Loucy (cell line): ENCODE data around the gene PSMG4.

Source experiments
- H2AFZ ChIP-seq: fragments of 200-600 bp; sonication (generic); 2 replicates; pipeline ENCODE4 v1.6.0; 2016; ENCODE audit warnings: antibody characterized with exemption, mild to moderate bottlenecking, low read length, moderate library complexity
- H3F3A ChIP-seq: fragments of 200-600 bp; 2 replicates; pipeline ENCODE4 v1.6.0; 2016; ENCODE audit warnings: antibody characterized with exemption, low read depth, mild to moderate bottlenecking
- H3K27me3 ChIP-seq: fragments of 200-600 bp; sonication (generic); 2 replicates; pipeline ENCODE4 v1.6.1; 2014; ENCODE audit warnings: low read length, mild to moderate bottlenecking; ENCODE audit not compliant: insufficient read depth, poor library complexity, severe bottlenecking
- H3K36me3 ChIP-seq: fragments of 200-600 bp; sonication (generic); 2 replicates; pipeline ENCODE4 v1.6.1; 2016; ENCODE audit warnings: low read length; ENCODE audit not compliant: insufficient read depth
- H3K4me1 ChIP-seq: fragments of 200-600 bp; sonication (generic); 2 replicates; pipeline ENCODE4 v1.5.1; 2014; ENCODE audit warnings: low read length, mild to moderate bottlenecking; ENCODE audit not compliant: insufficient read depth, poor library complexity, severe bottlenecking
- H3K4me2 ChIP-seq: fragments of 200-600 bp; sonication (generic); 2 replicates; pipeline ENCODE4 v1.6.0; 2014; ENCODE audit warnings: antibody characterized with exemption, low read length, low read depth, mild to moderate bottlenecking; ENCODE audit not compliant: poor library complexity, severe bottlenecking
- H3K4me3 ChIP-seq: fragments of 200-600 bp; sonication (generic); 2 replicates; pipeline ENCODE4 v1.5.1; 2014; ENCODE audit warnings: low read length, mild to moderate bottlenecking, mixed read lengths; ENCODE audit not compliant: poor library complexity, severe bottlenecking
- H3K79me2 ChIP-seq: fragments of 200-600 bp; sonication (generic); 2 replicates; pipeline ENCODE4 v1.6.1; 2014; ENCODE audit warnings: low read length; ENCODE audit not compliant: insufficient read depth
- H3K9ac ChIP-seq: fragments of 200-600 bp; sonication (generic); 2 replicates; pipeline ENCODE4 v1.6.0; 2014; ENCODE audit warnings: mild to moderate bottlenecking, low read depth, low read length, moderate library complexity; ENCODE audit not compliant: poor library complexity, severe bottlenecking
- H3K9me2 ChIP-seq: fragments of 200-600 bp; sonication (generic); replicated peaks from 2 replicates; pipeline ENCODE4 v1.6.1; 2016; ENCODE audit warnings: low read depth, low read length, mixed read lengths
- H3K9me3 ChIP-seq: fragments of 200-600 bp; sonication (generic); 2 replicates; pipeline ENCODE4 v1.6.1; 2014; ENCODE audit warnings: mild to moderate bottlenecking, antibody characterized with exemption, low read length, low read depth; ENCODE audit not compliant: insufficient read depth
- H4K20me1 ChIP-seq: fragments of 200-600 bp; sonication (generic); 2 replicates; pipeline ENCODE4 v1.6.0; 2014; ENCODE audit warnings: antibody characterized with exemption, low read length, mild to moderate bottlenecking; ENCODE audit not compliant: insufficient read depth, poor library complexity, severe bottlenecking
- EZH2phosphoT487 ChIP-seq: fragments of 200-600 bp; IDR thresholded peaks from 2 replicates; pipeline ENCODE4 v1.6.1; 2018; ENCODE audit warnings: antibody characterized with exemption, mild to moderate bottlenecking, moderate library complexity, borderline replicate concordance
- TF ChIP-seq, protein P1 (sequence below): fragments of 200-600 bp; sonication (generic); conservative IDR thresholded peaks from 2 replicates; pipeline ENCODE4 v1.5.1; 2014; ENCODE audit warnings: mild to moderate bottlenecking, antibody characterized with exemption, low read length

The PSMG4 gene

DNA sequence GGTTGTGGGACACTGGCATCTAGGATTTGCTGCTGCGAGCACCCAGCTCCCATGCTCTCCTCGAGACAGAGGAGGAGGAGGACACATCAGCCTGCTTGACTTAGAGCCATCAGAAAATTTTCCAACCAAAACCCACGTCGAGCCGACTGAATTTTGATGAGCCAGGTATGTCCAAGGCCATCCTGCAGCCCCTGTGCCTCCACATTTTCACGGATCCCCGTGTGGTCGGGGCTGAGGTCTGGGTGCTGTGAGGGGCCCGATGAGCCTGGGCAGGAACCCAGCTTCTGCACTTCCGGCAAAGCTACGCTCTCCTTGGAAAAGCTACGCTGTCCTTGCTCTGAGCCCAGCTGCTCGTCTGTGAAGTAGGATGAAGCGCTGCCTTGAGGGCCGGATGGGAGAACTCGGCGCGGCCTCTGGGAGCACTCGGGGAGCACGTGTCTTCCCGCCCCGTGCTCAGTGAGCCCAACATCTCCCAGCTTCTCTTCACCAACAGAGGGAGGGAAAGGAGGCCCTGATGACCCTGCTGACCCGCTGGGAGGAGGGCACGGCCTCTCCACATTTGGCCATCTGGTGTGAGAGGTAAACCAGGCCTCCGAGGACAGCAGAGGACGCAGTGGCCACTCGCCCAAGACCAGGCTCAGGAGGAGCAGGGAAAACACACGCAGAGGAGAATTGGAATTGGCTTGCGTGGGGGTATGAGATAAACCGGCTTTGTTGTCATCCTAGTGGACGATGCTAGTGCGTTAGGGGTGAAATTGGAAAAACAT, 33.9 kb downstream of the PSMG4 start:
- no peaks in the 10 kb centered on the region for H3K36me3 ChIP-seq
- no peaks in the 10 kb centered on the region for H3F3A ChIP-seq
- no peaks in the 10 kb centered on the region for H4K20me1 ChIP-seq
- H3K79me2 ChIP-seq = no peaks in the 10 kb centered on the region
- no peak for TF ChIP-seq EZH2phosphoT487
- TF ChIP-seq, protein P1, sequence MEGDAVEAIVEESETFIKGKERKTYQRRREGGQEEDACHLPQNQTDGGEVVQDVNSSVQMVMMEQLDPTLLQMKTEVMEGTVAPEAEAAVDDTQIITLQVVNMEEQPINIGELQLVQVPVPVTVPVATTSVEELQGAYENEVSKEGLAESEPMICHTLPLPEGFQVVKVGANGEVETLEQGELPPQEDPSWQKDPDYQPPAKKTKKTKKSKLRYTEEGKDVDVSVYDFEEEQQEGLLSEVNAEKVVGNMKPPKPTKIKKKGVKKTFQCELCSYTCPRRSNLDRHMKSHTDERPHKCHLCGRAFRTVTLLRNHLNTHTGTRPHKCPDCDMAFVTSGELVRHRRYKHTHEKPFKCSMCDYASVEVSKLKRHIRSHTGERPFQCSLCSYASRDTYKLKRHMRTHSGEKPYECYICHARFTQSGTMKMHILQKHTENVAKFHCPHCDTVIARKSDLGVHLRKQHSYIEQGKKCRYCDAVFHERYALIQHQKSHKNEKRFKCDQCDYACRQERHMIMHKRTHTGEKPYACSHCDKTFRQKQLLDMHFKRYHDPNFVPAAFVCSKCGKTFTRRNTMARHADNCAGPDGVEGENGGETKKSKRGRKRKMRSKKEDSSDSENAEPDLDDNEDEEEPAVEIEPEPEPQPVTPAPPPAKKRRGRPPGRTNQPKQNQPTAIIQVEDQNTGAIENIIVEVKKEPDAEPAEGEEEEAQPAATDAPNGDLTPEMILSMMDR = no peak
- no peak overlapping the region for H3K4me3 ChIP-seq
- H3K9me2 ChIP-seq = no peaks in the 10 kb centered on the region
- no peaks in the 10 kb centered on the region for H3K9me3 ChIP-seq
- H2AFZ ChIP-seq = no peak overlapping the region
- no peak overlapping the region for H3K4me2 ChIP-seq
- H3K27me3 ChIP-seq = no peaks in the 10 kb centered on the region
- H3K4me1 ChIP-seq = no peaks in the 10 kb centered on the region
- no peak overlapping the region for H3K9ac ChIP-seq

DNA sequence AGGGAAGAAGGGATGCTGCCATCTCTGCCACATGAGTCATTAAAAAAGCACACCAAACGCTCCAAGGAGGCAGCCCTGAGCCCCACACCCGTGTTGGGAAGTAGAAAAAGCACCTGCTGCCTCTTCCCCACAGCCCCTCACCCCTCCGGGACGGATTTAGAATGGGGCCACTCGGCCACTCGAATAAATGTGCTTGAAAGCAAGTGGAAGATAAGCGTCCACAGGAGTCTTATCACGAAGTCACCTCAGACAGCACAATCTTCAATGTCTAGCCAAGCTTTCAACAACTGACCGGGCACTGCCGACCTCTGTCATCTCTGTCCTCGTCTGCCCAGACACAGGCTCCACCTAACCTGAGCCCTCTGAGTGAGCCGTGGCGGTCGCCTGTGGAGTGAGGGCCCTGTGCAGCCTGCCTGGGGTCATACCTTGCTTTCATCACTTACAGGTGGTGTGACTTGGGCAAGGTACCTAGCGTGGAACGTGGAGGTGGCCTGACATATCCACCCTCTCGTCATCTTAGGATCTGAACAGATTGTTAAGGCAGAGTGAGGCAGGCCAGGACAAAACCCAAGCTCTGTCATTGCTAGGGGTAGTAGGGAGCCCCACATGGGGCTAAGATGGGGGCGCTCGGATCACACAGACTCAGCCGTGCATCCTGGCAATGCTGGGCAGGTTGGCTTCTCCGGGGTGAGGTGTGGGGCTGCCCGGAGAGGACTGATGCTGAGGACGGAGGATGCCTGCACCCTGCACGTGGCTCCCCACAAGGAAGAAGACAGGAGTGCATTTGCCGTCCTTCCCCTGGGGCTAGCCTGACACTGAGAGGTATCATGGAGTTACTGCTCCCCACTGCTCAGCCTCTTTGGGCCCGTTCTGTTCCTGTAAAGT, 34.8 kb downstream of the PSMG4 start:
- Histone ChIP-seq H3K9me2 (no peaks in the 10 kb centered on the region), H3F3A (no peaks in the 10 kb centered on the region), H3K4me1 (no peaks in the 10 kb centered on the region), H3K9me3 (no peaks in the 10 kb centered on the region), H3K27me3 (no peaks in the 10 kb centered on the region), H4K20me1 (no peaks in the 10 kb centered on the region), H3K79me2 (no peaks in the 10 kb centered on the region), H3K36me3 (no peaks in the 10 kb centered on the region), H2AFZ (no peak overlapping the region), H3K4me2 (no peak overlapping the region), H3K9ac (no peak overlapping the region), H3K4me3 (no peak overlapping the region)
- TF ChIP-seq EZH2phosphoT487 = no peak
- TF ChIP-seq, protein P1 = no peak

DNA sequence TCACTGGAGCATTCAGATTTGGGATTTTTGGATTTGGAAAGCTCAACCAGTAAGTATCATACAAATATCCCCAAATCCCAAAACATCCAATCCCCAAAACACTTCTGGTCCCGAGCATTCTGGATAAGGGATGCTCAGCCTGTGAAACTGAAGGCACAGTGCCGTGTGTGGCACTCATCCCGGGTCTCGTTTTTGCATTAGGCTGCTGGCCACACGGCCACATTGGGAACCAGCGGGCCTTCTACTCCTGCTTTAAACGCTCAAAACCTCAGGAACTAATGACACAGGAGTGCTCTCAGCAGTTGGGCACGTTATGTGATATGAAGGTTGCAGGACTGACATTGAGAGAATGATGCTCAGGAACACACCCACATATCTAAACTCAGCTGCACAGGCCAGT, 35.6 kb downstream of the PSMG4 start:
- Histone ChIP-seq H3F3A (no peaks in the 10 kb centered on the region), H4K20me1 (no peaks in the 10 kb centered on the region), H3K4me1 (no peaks in the 10 kb centered on the region), H2AFZ (no peak overlapping the region), H3K4me3 (no peak overlapping the region), H3K79me2 (no peaks in the 10 kb centered on the region), H3K27me3 (no peaks in the 10 kb centered on the region), H3K36me3 (no peaks in the 10 kb centered on the region), H3K4me2 (no peak overlapping the region), H3K9me3 (no peaks in the 10 kb centered on the region), H3K9ac (no peak overlapping the region), H3K9me2 (no peaks in the 10 kb centered on the region)
- no peak for TF ChIP-seq EZH2phosphoT487
- TF ChIP-seq, protein P1 = no peak
